Mucosa of gallbladder (tissue), 1 donor: ENCODE results near the gene ITPRID2. TPM values are rescaled to one million over a fixed set of nuclear protein-coding genes. Genes with fewer than 3 reads are reported as not detected.
"Not testable (repeated sequence)": the region's sequence is repeated elsewhere in the genome, so short reads cannot be mapped to it uniquely, and the experiment has no call there.

ENCODE experiments used
- DNase-seq: peaks from one replicate; pipeline ENCODE4 v3.0.0-alpha.2; 2020; ENCODE audit warnings: low spot score
- total RNA-seq: library from RNA; stranded (reverse); gene quantifications from one replicate; pipeline ENCODE4 v1.2.1, GENCODE V29; 2021
- donor health status: DM: no; HTN: no; CAD: no.

Gene ITPRID2
- total RNA-seq, 1 donor from 2014 or later: 168 TPM

DNA sequence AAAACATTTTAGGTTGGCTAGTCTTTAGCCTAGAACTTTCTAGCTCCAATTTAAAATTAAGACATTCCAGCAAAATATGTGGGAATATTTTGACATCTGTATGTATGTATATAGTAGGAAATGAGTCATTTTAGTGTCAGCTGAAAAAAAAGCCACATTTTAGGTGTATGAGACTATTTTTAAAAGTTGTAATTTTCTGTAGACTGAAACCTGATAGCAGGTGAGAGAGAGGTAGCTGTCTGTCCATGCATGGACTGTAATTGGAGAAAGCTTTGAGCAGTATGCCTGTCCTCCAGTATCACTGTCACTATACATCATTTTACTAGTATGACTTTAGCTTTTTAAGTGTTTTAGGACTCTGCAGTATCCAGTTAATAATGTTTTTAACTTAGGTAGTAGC is 68.0 kb downstream of the ITPRID2 start:
- DNase-seq: no peak

DNA sequence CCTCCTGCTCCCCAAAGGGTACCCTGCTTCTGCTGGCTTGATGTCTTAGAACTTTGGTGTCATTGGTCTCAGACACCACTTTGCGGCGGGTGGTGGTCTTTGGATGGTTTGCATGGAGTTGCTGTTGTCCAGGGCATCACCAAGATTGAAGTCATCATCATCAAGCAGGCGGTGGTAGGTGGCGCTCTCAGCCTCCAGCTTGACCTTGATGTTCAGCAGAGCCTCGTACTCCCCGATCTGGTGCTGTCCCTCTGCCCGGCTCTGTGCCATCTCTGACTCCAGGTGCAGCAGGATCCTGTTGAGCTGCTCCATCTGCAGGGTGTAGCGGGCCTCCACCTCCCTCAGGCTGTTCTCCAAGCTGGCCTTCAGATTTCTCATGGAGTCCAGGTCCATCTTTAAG is 69.6 kb downstream of the ITPRID2 start:
- DNase-seq: not testable (repeated sequence)

DNA sequence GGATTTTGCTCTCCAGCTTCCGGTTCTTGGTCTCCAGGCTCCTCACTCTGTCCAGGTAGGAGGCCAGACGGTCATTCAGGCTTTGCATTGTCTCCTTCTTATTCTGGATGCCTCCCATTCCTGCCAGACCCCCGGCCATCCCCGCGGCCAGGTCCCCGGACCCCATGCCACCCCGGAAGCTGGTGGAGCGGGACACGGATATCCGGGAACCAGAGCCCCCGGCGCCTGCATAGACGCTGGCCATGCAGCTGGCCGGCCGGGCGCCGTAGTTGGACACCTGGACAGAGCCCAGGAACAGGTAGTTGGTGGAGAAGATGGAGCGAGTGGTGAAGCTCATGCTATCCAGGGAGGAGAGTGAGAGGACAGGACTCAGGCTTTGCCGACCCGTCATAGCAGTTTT is 70.6 kb downstream of the ITPRID2 start:
- DNase-seq: no peak

DNA sequence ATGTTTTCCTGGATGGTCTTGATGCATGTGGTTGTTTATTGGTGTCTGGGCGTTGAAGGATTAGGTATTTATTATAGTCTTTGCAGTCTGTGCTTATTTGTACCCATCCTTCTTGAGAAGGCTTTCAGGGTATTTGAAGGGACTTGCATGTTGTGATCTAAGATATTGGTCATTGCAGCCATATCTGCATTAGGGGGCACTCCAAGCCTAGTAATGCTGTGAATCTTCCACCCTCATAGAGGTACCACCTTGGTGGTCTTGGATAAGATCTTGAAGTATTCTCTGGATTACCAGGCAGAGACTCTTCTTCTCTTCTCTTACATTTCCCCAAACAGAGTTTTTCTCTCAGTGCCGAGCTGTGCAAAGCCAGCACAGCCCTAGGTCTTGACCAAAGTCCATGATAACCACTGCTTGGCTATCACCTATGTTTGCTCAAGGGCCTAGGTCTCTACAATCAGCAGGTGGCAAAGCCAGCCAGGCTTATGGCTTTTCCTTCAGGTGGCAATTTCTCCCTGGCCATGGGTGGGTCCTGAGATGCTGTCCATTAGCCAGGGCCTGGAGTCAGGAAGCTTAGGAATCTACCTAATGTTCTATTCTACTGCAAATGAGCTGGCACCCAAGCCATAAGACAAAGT is 78.7 kb downstream of the ITPRID2 start:
- peak; percentile 23 for DNase-seq

DNA sequence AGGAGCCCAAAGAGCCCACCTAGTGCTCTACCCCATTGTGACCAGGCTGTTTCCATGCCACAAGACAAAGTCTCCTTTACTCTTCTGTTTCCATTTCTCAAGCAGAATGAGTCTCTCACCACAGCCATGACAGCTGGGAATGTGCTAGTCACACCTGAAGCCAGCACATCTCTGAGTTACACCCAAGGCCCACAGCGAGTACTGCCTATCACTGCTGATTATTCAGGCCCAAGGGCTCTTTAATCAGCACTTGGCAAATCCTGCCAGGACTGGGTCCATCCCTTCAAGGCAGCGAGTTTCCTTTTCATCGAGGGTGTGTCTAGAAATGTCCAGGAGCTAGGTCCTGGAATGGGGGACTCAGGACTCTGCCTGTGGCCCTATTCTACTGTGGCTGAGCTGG is 79.5 kb downstream of the ITPRID2 start:
- no peak for DNase-seq

DNA sequence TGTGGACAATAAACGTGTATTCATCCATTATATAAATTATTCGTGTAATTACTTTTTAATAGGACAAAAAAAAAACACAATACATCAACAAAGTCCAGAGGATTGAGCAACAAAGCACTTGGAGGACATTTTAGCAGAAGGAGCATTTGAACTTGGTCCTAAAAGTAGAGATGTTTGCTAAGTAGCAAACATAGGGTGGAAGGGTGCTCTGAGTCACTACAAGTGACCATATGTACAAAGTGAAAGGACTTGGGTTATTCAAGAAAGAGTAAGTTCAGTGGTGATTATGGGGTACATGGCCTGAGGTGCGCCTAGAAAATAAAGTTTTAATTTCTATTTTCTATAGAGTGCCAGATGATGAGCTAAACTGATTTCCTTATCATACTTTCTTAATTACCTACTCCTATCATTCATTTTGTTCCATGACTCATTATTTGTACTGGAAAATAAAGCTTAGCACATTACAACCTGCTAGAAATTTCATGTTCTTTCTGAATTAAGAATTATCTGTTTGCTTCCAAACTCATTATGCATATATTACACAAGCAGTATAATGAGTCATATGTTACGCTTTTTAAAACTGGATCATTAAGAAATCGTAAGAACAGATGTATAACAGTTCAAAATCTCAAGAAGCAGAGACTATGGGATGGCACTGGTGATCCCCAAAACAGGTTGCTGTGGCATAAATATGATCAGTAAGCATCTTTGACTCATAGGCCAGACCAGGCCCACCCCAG is 81.1 kb downstream of the ITPRID2 start:
- no peak for DNase-seq

DNA sequence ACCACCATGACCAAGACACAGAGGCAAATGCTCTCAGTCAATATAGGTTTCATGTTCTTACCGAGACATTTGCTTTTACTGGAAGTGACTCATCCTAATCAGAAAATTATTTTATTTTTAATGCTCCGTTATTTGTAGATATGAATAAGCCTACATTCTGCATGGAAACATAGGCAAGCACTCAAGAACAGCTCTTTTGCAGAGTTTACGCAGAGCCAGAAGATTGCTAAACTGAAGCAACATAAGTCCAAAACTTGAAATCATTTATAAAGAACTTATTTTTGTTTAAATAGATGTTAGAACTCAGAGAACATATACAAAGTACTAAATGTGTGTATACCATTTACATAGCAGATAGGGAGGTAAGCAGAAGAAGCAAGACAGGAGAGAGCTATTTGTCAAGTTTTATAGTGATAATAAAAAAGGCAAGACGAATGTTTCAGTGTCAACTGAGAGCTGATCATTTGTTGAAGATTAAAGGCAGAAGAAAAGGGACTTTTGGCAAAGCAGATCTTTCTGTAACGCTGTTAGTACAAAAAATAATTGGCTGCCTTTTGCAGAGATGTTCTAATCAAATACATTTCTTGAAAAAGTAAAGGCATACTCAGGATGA is 81.7 kb downstream of the ITPRID2 start:
- no peak for DNase-seq

DNA sequence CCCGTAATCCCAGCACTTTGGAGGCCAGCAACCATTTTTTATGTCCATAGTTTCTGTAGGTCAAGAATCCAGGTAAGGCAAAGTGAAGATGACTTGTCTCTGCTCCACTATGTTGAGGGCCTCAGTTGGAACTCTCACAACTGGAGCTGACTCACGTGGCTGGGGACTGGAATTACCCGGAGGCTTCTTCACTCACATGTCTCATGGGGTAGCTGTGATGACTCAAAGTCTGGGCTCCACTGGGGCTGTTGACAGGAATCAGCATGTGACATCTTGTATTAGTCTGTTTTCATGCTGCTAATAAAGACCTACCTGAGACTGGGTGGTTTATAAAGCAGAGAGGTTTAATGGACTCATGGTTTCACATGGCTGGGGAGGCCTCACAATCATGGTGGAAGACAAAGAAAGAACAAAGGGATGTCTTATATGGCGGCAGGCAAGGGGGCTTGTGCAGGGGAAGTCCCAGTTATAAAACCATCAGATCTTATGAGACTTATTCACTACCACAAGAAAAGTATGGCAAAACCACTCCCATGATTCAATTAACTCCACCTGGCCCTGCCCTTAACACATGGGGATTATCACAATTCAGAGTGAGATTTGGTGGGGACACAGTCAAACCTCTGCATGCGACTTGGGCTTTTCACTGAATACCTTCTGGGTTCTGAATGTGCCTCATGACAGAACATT is 86.3 kb downstream of the ITPRID2 start:
- DNase-seq: no peak

DNA sequence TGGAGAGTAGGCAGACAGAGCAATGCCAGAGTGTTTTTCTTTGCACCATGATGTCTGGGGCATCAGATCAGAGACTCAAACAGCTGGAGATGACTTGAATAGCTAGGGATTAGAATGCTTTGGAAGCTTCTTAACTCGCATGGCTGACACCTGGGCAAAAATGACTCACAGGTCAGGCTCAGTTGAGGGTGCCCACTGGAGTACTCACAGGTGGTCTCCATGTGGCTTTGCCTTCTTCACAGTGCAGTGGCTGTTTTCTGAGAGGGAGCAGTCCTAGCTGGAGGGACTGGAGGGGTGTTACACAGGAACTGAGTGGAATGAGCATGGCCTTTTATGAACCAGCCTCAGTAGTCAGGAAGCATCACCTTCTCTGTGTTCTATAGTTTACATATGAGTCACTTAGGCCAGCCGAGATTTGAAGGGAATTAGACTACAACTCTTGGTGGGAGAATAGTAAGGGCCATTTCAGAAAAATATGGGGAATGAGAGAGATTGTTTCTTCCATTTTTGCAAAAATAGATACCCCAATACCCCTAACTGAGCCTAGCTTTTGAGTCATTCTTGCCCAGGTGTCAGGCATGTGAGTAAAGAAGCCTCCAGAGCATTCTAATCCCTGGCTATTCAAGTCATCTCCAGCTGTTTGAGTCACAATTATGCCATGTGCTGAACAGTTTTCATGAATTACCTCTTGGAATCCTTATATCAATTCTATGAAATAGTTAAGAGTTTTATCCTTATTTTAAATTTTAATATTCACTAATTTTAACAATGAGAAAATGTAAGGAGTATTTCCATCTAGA is 87.0 kb downstream of the ITPRID2 start:
- no peak for DNase-seq

Other genes with a start within 250 kb of the ITPRID2 start
- 5.0 TPM for gene CERKL, start 234.6 kb upstream of the ITPRID2 start, total RNA-seq
- gene NEUROD1, start 211.2 kb upstream of the ITPRID2 start, total RNA-seq: not detected
- 8.8 TPM for gene PPP1R1C, start 94.1 kb downstream of the ITPRID2 start, total RNA-seq